Fibroblast of peridontal ligament (primary cell): ENCODE measurements around the gene MYO1B.
A peak's percentile ranks its signal among the peaks of the same experiment; 100 is the strongest.

Experiments
- DNase-seq: peaks from one replicate; pipeline ENCODE4 v3.0.0-alpha.2; 2010; ENCODE audit errors: extremely low read depth

Gene MYO1B

GRCh38 chr2:191357678-191358077, 112.5 kb downstream of the MYO1B start:
- no peak for DNase-seq

GRCh38 chr2:191358325-191359025, 113.3 kb downstream of the MYO1B start:
- DNase-seq = no peak

- DNase-seq = no peak
Measured at GRCh38 chr2:191359133-191359532, 113.9 kb downstream of the MYO1B start.

- DNase-seq = no peak
Measured at GRCh38 chr2:191360918-191361317, 115.7 kb downstream of the MYO1B start.

- peak; percentile 78 for DNase-seq
Measured at GRCh38 chr2:191362841-191363240, 117.6 kb downstream of the MYO1B start.

GRCh38 chr2:191363267-191363666, 118.1 kb downstream of the MYO1B start:
- DNase-seq = no peak

GRCh38 chr2:191365089-191365488, 119.9 kb downstream of the MYO1B start:
- no peak for DNase-seq

- DNase-seq = peak; percentile 81
Measured at GRCh38 chr2:191366199-191366598, 121.0 kb downstream of the MYO1B start.

GRCh38 chr2:191369034-191369433, 123.8 kb downstream of the MYO1B start:
- DNase-seq = no peak

- peak; percentile 35 for DNase-seq
Measured at GRCh38 chr2:191374366-191374765, 129.2 kb downstream of the MYO1B start.

GRCh38 chr2:191374939-191375338, 129.7 kb downstream of the MYO1B start:
- no peak for DNase-seq

- DNase-seq = peak; percentile 95
Measured at GRCh38 chr2:191376981-191377629, 131.9 kb downstream of the MYO1B start.

GRCh38 chr2:191379375-191379774, 134.2 kb downstream of the MYO1B start:
- no peak for DNase-seq

GRCh38 chr2:191382801-191383200, 137.6 kb downstream of the MYO1B start:
- DNase-seq = peak; percentile 79

- DNase-seq = no peak
Measured at GRCh38 chr2:191383486-191383885, 138.3 kb downstream of the MYO1B start.

GRCh38 chr2:191384829-191385228, 139.6 kb downstream of the MYO1B start:
- peak; percentile 39 for DNase-seq

- no peak for DNase-seq
Measured at GRCh38 chr2:191385416-191386160, 140.4 kb downstream of the MYO1B start.

- DNase-seq = peak; percentile 91
Measured at GRCh38 chr2:191386938-191387536, 141.8 kb downstream of the MYO1B start.

GRCh38 chr2:191389288-191389687, 144.1 kb downstream of the MYO1B start:
- DNase-seq = no peak

GRCh38 chr2:191391171-191391570, 146.0 kb downstream of the MYO1B start:
- no peak for DNase-seq

- DNase-seq = no peak
Measured at GRCh38 chr2:191394043-191394442, 148.8 kb downstream of the MYO1B start.

GRCh38 chr2:191396794-191397193, 151.6 kb downstream of the MYO1B start:
- no peak for DNase-seq
